Measurements from ENCODE around the gene SDK2.

GRCh38 chr17:73654241-73654640 is 10.0 kb upstream of the SDK2 start:
- TF ChIP-seq CTCF (conservative IDR thresholded peaks at IDR 0.05; ENCODE audit: low read depth in 2 of 2) (no peak), EZH2 (IDR thresholded peaks at IDR 0.05; ENCODE audit: low read depth, unreplicated experiment) (no peak), EZH2phosphoT487 (IDR thresholded peaks at IDR 0.05; ENCODE audit: unreplicated experiment) (no peak), ZNF462 (CRISPR knock-in tag; IDR thresholded peaks at IDR 0.05) (no peak), ZNF114 (CRISPR knock-in tag; IDR thresholded peaks at IDR 0.05) (no peak), ZNF331 (CRISPR knock-in tag; IDR thresholded peaks at IDR 0.05; ENCODE audit: low read depth) (no peak), REST (IDR thresholded peaks at IDR 0.05; ENCODE audit: unreplicated experiment) (no peak), CREB1 (CRISPR knock-in tag; IDR thresholded peaks at IDR 0.05; ENCODE audit: low read depth) (no peak), POLR2AphosphoS5 (IDR thresholded peaks at IDR 0.05; ENCODE audit: low read depth) (no peak), NANOG (IDR thresholded peaks at IDR 0.05; ENCODE audit: borderline replicate concordance) (no peak), JUNB (IDR thresholded peaks at IDR 0.05; ENCODE audit: unreplicated experiment) (no peak), ETS1 (IDR thresholded peaks at IDR 0.05) (no peak)
